LHCN-M2 (cell line): ENCODE measurements around the gene ALKBH5. TPM values are rescaled to one million over a fixed set of nuclear protein-coding genes. Genes with fewer than 3 reads are reported as not detected.
"Not testable (repeated sequence)": the region's sequence is repeated elsewhere in the genome, so short reads cannot be mapped to it uniquely, and the experiment has no call there.

Experiments
- DNase-seq: peaks from one replicate; pipeline ENCODE4 v3.0.0-alpha.2; 2012; ENCODE audit warnings: low read depth
- total RNA-seq: library from RNA; depleted of rRNA; stranded (reverse); fragments of >200 nt; gene quantifications from 2 replicates; pipeline ENCODE4 v1.2.3, GENCODE V29; 2014

Gene ALKBH5
- total RNA-seq, 1 experiment from 2014 or later, result 115 TPM

- DNase-seq, result peak; percentile 57
Observed at GRCh38 chr17:18185391-18185790, 1.8 kb downstream of the ALKBH5 start.

GRCh38 chr17:18185832-18186626 is 2.4 kb downstream of the ALKBH5 start:
- peak; percentile 71 for DNase-seq

GRCh38 chr17:18186627-18186982 is 3.0 kb downstream of the ALKBH5 start:
- DNase-seq, result peak; percentile 5

- no peak for DNase-seq
Observed at GRCh38 chr17:18187226-18187625, 3.6 kb downstream of the ALKBH5 start.

GRCh38 chr17:18187821-18188761 is 4.5 kb downstream of the ALKBH5 start:
- peak; percentile 74 for DNase-seq

- DNase-seq, result no peak
Observed at GRCh38 chr17:18190628-18191235, 7.1 kb downstream of the ALKBH5 start.

- DNase-seq, result no peak
Observed at GRCh38 chr17:18191236-18191667, 7.6 kb downstream of the ALKBH5 start.

GRCh38 chr17:18191967-18192366 is 8.3 kb downstream of the ALKBH5 start:
- no peak for DNase-seq

- no peak for DNase-seq
Observed at GRCh38 chr17:18194394-18194793, 10.8 kb downstream of the ALKBH5 start.

GRCh38 chr17:18194804-18195203 is 11.2 kb downstream of the ALKBH5 start:
- no peak for DNase-seq

- DNase-seq, result no peak
Observed at GRCh38 chr17:18195246-18195645, 11.6 kb downstream of the ALKBH5 start.

- no peak for DNase-seq
Observed at GRCh38 chr17:18197535-18198194, 14.0 kb downstream of the ALKBH5 start.

GRCh38 chr17:18198530-18198929 is 14.9 kb downstream of the ALKBH5 start:
- DNase-seq, result no peak

- DNase-seq, result no peak
Observed at GRCh38 chr17:18201108-18201507, 17.5 kb downstream of the ALKBH5 start.

- no peak for DNase-seq
Observed at GRCh38 chr17:18203308-18203707, 19.7 kb downstream of the ALKBH5 start.

- DNase-seq, result no peak
Observed at GRCh38 chr17:18205861-18206260, 22.2 kb downstream of the ALKBH5 start.

GRCh38 chr17:18206962-18207361 is 23.3 kb downstream of the ALKBH5 start:
- no peak for DNase-seq

GRCh38 chr17:18208092-18208491 is 24.5 kb downstream of the ALKBH5 start:
- no peak for DNase-seq

- DNase-seq, result no peak
Observed at GRCh38 chr17:18213666-18214270, 30.1 kb downstream of the ALKBH5 start.

GRCh38 chr17:18216906-18217305 is 33.3 kb downstream of the ALKBH5 start:
- DNase-seq, result not testable (repeated sequence)

GRCh38 chr17:18217412-18218015 is 33.9 kb downstream of the ALKBH5 start:
- DNase-seq, result peak; percentile 69
